Sigmoid colon (tissue), 3 donors: ENCODE measurements around the gene IFIT2.
"Not testable (repeated sequence)": the region's sequence is repeated elsewhere in the genome, so short reads cannot be mapped to it uniquely, and the experiment has no call there.

Experiments used
- POLR2A ChIP-seq, 2 donors: fragments of 450-650 bp; IDR thresholded peaks; one replicate each; pipeline ENCODE4 v1.6.1; 2016; ENCODE audit warnings: antibody characterized with exemption in 2 of 2, mild to moderate bottlenecking in 2 of 2, moderate library complexity in 2 of 2
- TF ChIP-seq, protein P1 (sequence below), 4 experiments: fragments of 450-650 bp in 3 of 4; fragments of 200-600 bp in 1 of 4; IDR thresholded peaks; one replicate each; pipeline ENCODE4 v1.5.1; 2016 to 2019; ENCODE audit warnings: antibody characterized with exemption in 4 of 4, mild to moderate bottlenecking in 3 of 4, moderate library complexity in 2 of 4

DNA sequence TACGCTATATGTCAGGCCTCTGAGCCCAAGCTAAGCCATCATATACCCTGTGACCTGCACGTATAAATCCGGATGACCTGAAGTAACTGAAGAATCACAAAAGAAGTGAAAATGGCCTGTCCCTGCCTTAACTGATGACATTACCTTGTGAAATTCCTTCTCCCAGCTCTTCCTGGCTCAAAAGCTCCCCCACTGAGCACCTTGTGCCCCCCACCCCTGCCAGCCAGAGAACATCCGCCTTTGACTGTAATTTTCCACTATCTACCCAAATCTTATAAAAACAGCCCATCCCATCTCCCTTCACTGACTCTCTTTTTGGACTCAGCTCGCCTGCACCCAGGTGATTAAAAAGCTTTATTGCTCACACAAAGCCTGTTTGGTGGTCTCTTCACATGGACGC, 17.1 kb upstream of the IFIT2 start:
- TF ChIP-seq, protein P1, sequence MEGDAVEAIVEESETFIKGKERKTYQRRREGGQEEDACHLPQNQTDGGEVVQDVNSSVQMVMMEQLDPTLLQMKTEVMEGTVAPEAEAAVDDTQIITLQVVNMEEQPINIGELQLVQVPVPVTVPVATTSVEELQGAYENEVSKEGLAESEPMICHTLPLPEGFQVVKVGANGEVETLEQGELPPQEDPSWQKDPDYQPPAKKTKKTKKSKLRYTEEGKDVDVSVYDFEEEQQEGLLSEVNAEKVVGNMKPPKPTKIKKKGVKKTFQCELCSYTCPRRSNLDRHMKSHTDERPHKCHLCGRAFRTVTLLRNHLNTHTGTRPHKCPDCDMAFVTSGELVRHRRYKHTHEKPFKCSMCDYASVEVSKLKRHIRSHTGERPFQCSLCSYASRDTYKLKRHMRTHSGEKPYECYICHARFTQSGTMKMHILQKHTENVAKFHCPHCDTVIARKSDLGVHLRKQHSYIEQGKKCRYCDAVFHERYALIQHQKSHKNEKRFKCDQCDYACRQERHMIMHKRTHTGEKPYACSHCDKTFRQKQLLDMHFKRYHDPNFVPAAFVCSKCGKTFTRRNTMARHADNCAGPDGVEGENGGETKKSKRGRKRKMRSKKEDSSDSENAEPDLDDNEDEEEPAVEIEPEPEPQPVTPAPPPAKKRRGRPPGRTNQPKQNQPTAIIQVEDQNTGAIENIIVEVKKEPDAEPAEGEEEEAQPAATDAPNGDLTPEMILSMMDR (IDR thresholded peaks at IDR 0.05): not testable (repeated sequence)
- not testable (repeated sequence) for TF ChIP-seq POLR2A (IDR thresholded peaks at IDR 0.05)
